Osteoblast (primary cell): ENCODE data around the gene TCIRG1. TPM values are rescaled to one million over a fixed set of nuclear protein-coding genes. Genes with fewer than 3 reads are reported as not detected.

Experiments
- DNase-seq: peaks from one replicate; pipeline ENCODE4 v3.0.0; 2011; ENCODE audit warnings: low spot score, mixed read lengths; ENCODE audit not compliant: insufficient read length; ENCODE audit errors: missing footprints
- H2AFZ ChIP-seq: 2 replicates; pipeline ENCODE4 v1.6.0; 2011; ENCODE audit warnings: mild to moderate bottlenecking, low read length
- H3K27ac ChIP-seq: 2 replicates; pipeline ENCODE4 v1.5.1; 2011; ENCODE audit warnings: mild to moderate bottlenecking, low read depth, low read length, moderate library complexity
- H3K27me3 ChIP-seq: 2 replicates; pipeline ENCODE4 v1.6.0; 2012; ENCODE audit warnings: mild to moderate bottlenecking, control low read depth, inconsistent platforms, low read length, moderate library complexity; ENCODE audit not compliant: insufficient read depth
- H3K36me3 ChIP-seq: 2 replicates; pipeline ENCODE4 v1.5.1; 2011; ENCODE audit warnings: mild to moderate bottlenecking, low read length, control low read depth, moderate library complexity; ENCODE audit not compliant: insufficient read depth
- H3K4me1 ChIP-seq: 2 replicates; pipeline ENCODE4 v1.5.1; 2011; ENCODE audit warnings: mild to moderate bottlenecking, low read length, control low read depth, moderate library complexity; ENCODE audit not compliant: insufficient read depth
- H3K4me2 ChIP-seq: 2 replicates; pipeline ENCODE4 v1.6.0; 2011; ENCODE audit warnings: mild to moderate bottlenecking, low read length; ENCODE audit not compliant: insufficient read depth
- H3K4me3 ChIP-seq: fragments of 200-600 bp; sonication (generic); 3 replicates; pipeline ENCODE4 v1.5.1; 2012; ENCODE audit warnings: mild to moderate bottlenecking, low read length, inconsistent platforms; ENCODE audit not compliant: insufficient read depth
- H3K79me2 ChIP-seq: 2 replicates; pipeline ENCODE4 v1.6.0; 2012; ENCODE audit warnings: mild to moderate bottlenecking, low read length, control low read depth, inconsistent platforms; ENCODE audit not compliant: insufficient read depth
- H3K9me3 ChIP-seq: 2 replicates; pipeline ENCODE4 v1.5.1; 2011; ENCODE audit warnings: low read depth, low read length, control low read depth
- H4K20me1 ChIP-seq: 2 replicates; pipeline ENCODE4 v1.6.0; 2012; ENCODE audit warnings: mild to moderate bottlenecking, low read length, control low read depth; ENCODE audit not compliant: insufficient read depth
- total RNA-seq: library from RNA; depleted of rRNA; stranded (reverse); fragments of >200 nt; gene quantifications from 2 replicates; pipeline ENCODE4 v1.2.3, GENCODE V29; 2012
- TF ChIP-seq, protein P1 (sequence below): IDR thresholded peaks from 2 replicates; pipeline ENCODE4 v1.5.1; 2011; ENCODE audit warnings: mild to moderate bottlenecking, low read depth, low read length, moderate library complexity; ENCODE audit errors: extremely low read depth

Gene TCIRG1
- total RNA-seq, 1 donor, result 85.4 TPM

- no peak overlapping the region for H2AFZ ChIP-seq
- H3K36me3 ChIP-seq, result no peaks in the 10 kb centered on the region
- H4K20me1 ChIP-seq, result no peaks in the 10 kb centered on the region
- H3K9me3 ChIP-seq, result no peaks in the 10 kb centered on the region
- TF ChIP-seq, protein P1, sequence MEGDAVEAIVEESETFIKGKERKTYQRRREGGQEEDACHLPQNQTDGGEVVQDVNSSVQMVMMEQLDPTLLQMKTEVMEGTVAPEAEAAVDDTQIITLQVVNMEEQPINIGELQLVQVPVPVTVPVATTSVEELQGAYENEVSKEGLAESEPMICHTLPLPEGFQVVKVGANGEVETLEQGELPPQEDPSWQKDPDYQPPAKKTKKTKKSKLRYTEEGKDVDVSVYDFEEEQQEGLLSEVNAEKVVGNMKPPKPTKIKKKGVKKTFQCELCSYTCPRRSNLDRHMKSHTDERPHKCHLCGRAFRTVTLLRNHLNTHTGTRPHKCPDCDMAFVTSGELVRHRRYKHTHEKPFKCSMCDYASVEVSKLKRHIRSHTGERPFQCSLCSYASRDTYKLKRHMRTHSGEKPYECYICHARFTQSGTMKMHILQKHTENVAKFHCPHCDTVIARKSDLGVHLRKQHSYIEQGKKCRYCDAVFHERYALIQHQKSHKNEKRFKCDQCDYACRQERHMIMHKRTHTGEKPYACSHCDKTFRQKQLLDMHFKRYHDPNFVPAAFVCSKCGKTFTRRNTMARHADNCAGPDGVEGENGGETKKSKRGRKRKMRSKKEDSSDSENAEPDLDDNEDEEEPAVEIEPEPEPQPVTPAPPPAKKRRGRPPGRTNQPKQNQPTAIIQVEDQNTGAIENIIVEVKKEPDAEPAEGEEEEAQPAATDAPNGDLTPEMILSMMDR, result no peak
- no peak overlapping the region for H3K4me2 ChIP-seq
- no peaks in the 10 kb centered on the region for H3K79me2 ChIP-seq
- DNase-seq, result peak; percentile 56
- no peak overlapping the region for H3K27ac ChIP-seq
- H3K27me3 ChIP-seq, result no peaks in the 10 kb centered on the region
- H3K4me1 ChIP-seq, result no peaks in the 10 kb centered on the region
- no peak overlapping the region for H3K4me3 ChIP-seq
Measured at GRCh38 chr11:67998150-67999045, 40.4 kb upstream of the TCIRG1 start.

DNA sequence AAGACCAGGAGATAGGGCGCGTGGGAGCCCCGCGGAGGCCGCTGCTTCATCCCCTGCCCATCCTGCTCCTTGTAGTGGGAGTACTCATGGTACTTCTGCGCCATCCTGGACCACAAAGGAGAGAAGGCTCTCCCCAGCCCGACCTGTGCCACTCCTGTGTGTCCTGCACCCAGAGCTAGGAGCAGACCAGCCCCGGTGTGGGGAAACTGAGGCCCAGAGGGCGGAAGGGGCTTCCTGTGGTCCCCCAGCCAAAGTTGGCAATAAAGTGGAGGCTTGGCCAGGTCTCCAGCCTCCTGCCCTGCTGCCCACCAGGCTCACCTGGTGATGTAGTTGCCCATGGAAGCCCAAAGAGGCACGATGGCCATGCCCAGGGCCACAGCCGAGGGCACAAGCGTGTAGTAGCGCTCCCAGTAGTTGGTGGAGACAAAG, 39.6 kb upstream of the TCIRG1 start:
- H3K4me1 ChIP-seq, result peaks cover 2% of the 10 kb centered on the region
- H4K20me1 ChIP-seq, result no peaks in the 10 kb centered on the region
- no peaks in the 10 kb centered on the region for H3K36me3 ChIP-seq
- H2AFZ ChIP-seq, result no peak overlapping the region
- TF ChIP-seq, protein P1, result no peak
- no peak overlapping the region for H3K27ac ChIP-seq
- H3K79me2 ChIP-seq, result no peaks in the 10 kb centered on the region
- DNase-seq, result peak; percentile 37
- no peaks in the 10 kb centered on the region for H3K27me3 ChIP-seq
- H3K9me3 ChIP-seq, result no peaks in the 10 kb centered on the region
- H3K4me3 ChIP-seq, result no peak overlapping the region
- no peak overlapping the region for H3K4me2 ChIP-seq

GRCh38 chr11:67999704-68000103, 39.1 kb upstream of the TCIRG1 start:
- Histone ChIP-seq H4K20me1 (no peaks in the 10 kb centered on the region), H3K4me2 (no peak overlapping the region), H3K27ac (no peak overlapping the region), H3K9me3 (no peaks in the 10 kb centered on the region), H3K36me3 (no peaks in the 10 kb centered on the region), H2AFZ (no peak overlapping the region), H3K27me3 (no peaks in the 10 kb centered on the region), H3K4me3 (no peak overlapping the region), H3K79me2 (no peaks in the 10 kb centered on the region), H3K4me1 (peaks cover 3% of the 10 kb centered on the region)
- TF ChIP-seq, protein P1, result no peak
- peak; percentile 44 for DNase-seq

DNA sequence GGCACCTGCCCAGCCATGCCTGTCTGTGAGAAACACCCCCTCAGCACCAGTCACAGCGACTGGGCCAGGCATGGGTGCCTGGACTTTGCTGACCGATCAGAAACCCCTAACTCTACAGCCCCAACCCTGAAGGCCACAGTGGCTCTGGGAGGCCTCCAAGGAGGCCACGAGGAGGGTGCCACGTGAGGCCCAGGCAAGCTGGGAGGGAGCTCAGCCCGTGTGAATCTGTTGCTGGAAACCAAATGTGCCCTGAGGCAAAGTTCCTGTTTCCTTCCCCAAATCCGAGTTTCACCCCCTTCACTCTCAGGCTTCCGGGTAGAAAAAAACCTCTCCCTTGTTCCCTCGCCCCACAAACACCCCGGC, 36.3 kb upstream of the TCIRG1 start:
- TF ChIP-seq, protein P1, result no peak
- Histone ChIP-seq H3K4me1 (peaks cover 3% of the 10 kb centered on the region), H2AFZ (no peak overlapping the region), H3K27me3 (no peaks in the 10 kb centered on the region), H3K4me3 (no peak overlapping the region), H4K20me1 (no peaks in the 10 kb centered on the region), H3K9me3 (no peaks in the 10 kb centered on the region), H3K79me2 (no peaks in the 10 kb centered on the region), H3K27ac (no peak overlapping the region), H3K36me3 (no peaks in the 10 kb centered on the region), H3K4me2 (no peak overlapping the region)
- peak; percentile 45 for DNase-seq
